Gastrocnemius medialis (tissue), 4 donors: ENCODE data around the gene CCT3. TPM values are rescaled to one million over a fixed set of nuclear protein-coding genes. Genes with fewer than 3 reads are reported as not detected.

ENCODE experiments used
- ATAC-seq, 2 donors: fragments of 150-250 bp; one replicate each; pipeline ENCODE4 v1.9.1; 2016
- DNase-seq, 2 donors: peaks; one replicate each; pipeline ENCODE4 v3.0.0-alpha.2; 2019
- H3K27ac ChIP-seq, 4 donors: fragments of 200-600 bp; sonication (generic); 1 replicate in 1 of 4; 2 replicates in 3 of 4; pipeline ENCODE4 v1.5.1; 2016 to 2018; ENCODE audit warnings: mild to moderate bottlenecking in 2 of 4, moderate library complexity in 1 of 4
- H3K27me3 ChIP-seq, 3 donors: fragments of 200-600 bp; sonication (generic) in 2 of 3; 1 replicate in 1 of 3; 2 replicates in 2 of 3; pipeline versions ENCODE4 v1.5.1 to v1.6.0; 2016 to 2019; ENCODE audit warnings: mild to moderate bottlenecking in 1 of 3, moderate library complexity in 1 of 3
- H3K36me3 ChIP-seq, 2 donors: fragments of 200-600 bp; sonication (generic) in 1 of 2; one replicate each; pipeline ENCODE4 v1.5.1; 2017 to 2018
- H3K4me1 ChIP-seq, 2 donors: fragments of 200-600 bp; sonication (generic) in 1 of 2; one replicate each; pipeline ENCODE4 v1.5.1; 2016 to 2017; ENCODE audit warnings: mild to moderate bottlenecking in 2 of 2
- H3K4me3 ChIP-seq, 4 donors: fragments of 200-600 bp; sonication (generic) in 3 of 4; 1 replicate in 1 of 4; 2 replicates in 3 of 4; pipeline ENCODE4 v1.5.1; 2016 to 2019; ENCODE audit warnings: mild to moderate bottlenecking in 2 of 4
- H3K9me3 ChIP-seq, 3 donors: fragments of 200-600 bp; sonication (generic) in 2 of 3; 1 replicate in 1 of 3; 2 replicates in 2 of 3; pipeline ENCODE4 v1.5.1; 2016 to 2019
- POLR2A ChIP-seq, 2 donors: fragments of 450-650 bp; IDR thresholded peaks; one replicate each; pipeline ENCODE4 v1.6.1; 2017; ENCODE audit warnings: antibody characterized with exemption in 2 of 2, mild to moderate bottlenecking in 2 of 2, moderate library complexity in 2 of 2
- in situ Hi-C, 4 donors: fragments of 200-750 bp; cut with MboI; loops; one replicate each; pipeline versions ENCODE4 v1.15.0 to v1.8.0; 2017; ENCODE audit warnings: low sequenced_read_pairs in 4 of 4
- intact Hi-C: fragments of 100-400 bp; cut with DNase I; formaldehyde crosslinking; loops from one replicate; pipeline ENCODE4 v1.15.1; 2023; ENCODE audit warnings: low total_unique reads
- total RNA-seq, 4 donors: library from RNA; depleted of rRNA; stranded (reverse); fragments of >200 nt; gene quantifications; one replicate each; pipeline versions ENCODE4 v1.1.0 to v1.2.3, GENCODE V29; 2016
- TF ChIP-seq, protein P1 (sequence below), 5 experiments: fragments of 450-650 bp in 3 of 5; fragments of 200-600 bp in 2 of 5; sonication (generic) in 2 of 5; IDR thresholded peaks in 4 of 5; conservative IDR thresholded peaks in 1 of 5; 1 replicate in 4 of 5; 2 replicates in 1 of 5; pipeline ENCODE4 v1.5.1; 2016 to 2019; ENCODE audit warnings: antibody characterized with exemption in 5 of 5, mild to moderate bottlenecking in 3 of 5, moderate library complexity in 3 of 5

CCT3 gene
- total RNA-seq, 4 donors from 2014 or later, result 147 to 189 (median 180) TPM

DNA sequence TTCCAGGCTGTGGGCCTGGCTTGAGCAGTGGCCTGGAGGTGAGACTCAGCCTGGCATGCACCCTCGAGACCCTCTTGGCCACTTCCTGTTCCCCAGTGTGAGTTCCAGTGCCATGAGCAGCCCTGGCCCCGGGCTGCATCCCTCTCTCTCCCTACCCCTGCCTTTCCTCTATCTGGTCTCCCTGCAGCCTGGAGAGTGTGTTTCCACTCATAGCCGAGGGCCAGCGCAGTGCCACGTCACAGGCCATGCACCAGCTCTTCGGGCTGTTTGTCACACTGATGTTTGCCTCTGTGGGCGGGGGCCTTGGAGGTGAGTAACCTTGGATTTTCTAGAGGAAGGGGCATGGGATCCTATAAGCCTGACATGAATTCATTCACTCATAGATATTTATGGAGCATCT, 44.5 kb upstream of the CCT3 start:
- Histone ChIP-seq H3K4me1 (no peaks in the 10 kb centered on the region), H3K27ac (no peak overlapping the region), H3K4me3 (no peak overlapping the region), H3K27me3 (peaks cover 0 to 6% (median 0%) of the 10 kb centered on the region in 3 donors), H3K36me3 (no peaks in the 10 kb centered on the region), H3K9me3 (no peaks in the 10 kb centered on the region)
- intact Hi-C loops (loop anchor here (10.0 kb wide), 1 partner anchor 162 kb away; no protein-coding TSS in a partner anchor), in situ Hi-C loops (loop anchor here (10.0 kb wide), 2 partner anchors 222 to 232 kb away; partner anchors contain the start of genes GPATCH4 (in 3 of the 4) and HAPLN2 (in 1 of the 4))
- ATAC-seq (no peak), DNase-seq (no peak)
- TF ChIP-seq, protein P1, sequence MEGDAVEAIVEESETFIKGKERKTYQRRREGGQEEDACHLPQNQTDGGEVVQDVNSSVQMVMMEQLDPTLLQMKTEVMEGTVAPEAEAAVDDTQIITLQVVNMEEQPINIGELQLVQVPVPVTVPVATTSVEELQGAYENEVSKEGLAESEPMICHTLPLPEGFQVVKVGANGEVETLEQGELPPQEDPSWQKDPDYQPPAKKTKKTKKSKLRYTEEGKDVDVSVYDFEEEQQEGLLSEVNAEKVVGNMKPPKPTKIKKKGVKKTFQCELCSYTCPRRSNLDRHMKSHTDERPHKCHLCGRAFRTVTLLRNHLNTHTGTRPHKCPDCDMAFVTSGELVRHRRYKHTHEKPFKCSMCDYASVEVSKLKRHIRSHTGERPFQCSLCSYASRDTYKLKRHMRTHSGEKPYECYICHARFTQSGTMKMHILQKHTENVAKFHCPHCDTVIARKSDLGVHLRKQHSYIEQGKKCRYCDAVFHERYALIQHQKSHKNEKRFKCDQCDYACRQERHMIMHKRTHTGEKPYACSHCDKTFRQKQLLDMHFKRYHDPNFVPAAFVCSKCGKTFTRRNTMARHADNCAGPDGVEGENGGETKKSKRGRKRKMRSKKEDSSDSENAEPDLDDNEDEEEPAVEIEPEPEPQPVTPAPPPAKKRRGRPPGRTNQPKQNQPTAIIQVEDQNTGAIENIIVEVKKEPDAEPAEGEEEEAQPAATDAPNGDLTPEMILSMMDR (IDR thresholded peaks at IDR 0.05 in 4 of 5, conservative IDR thresholded peaks at IDR 0.05 in 1 of 5), result no peak
- no peak for TF ChIP-seq POLR2A (IDR thresholded peaks at IDR 0.05)

DNA sequence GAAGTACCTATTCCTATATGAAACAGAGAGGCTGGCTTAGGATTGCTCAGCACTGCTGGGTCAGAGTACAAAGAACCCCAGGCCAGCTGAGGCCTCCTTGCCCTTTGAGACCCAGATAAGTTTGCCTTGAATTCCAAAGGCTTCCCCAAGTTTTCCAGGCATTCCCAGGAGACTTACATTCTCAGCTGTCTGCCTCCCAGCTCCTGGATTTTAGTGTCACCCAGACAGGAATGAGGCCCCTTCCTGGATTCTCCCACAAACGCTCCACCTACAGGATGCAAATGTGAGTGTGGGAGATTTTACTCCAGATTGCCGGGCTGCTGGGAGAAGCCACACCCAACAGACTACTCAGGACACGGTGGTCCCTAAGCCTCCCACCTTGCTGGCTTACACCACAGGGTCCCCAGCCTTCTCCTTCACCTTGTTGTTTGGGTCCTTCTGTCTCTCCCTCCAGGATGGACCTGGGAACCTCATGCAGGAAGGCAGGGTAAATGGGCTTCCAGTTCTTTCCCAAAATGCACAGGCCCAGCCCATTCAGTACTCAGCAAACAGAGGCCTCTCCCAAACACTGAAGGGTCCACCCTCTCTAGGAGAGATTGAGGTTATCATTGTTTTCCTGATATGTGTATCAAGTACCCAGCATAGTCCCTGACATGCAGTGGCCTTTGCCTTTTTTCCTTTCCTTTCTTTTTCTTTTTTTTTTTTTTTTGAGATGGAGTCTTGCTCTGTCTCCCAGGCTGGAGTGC, 41.5 kb upstream of the CCT3 start:
- TF ChIP-seq POLR2A (IDR thresholded peaks at IDR 0.05), result no peak
- TF ChIP-seq, protein P1 (IDR thresholded peaks at IDR 0.05 in 4 of 5, conservative IDR thresholded peaks at IDR 0.05 in 1 of 5), result no peak
- Histone ChIP-seq H3K27ac (no peak overlapping the region), H3K4me1 (no peaks in the 10 kb centered on the region), H3K4me3 (no peak overlapping the region), H3K9me3 (no peaks in the 10 kb centered on the region), H3K27me3 (peaks cover 0 to 4% (median 0%) of the 10 kb centered on the region in 3 donors), H3K36me3 (no peaks in the 10 kb centered on the region)
- intact Hi-C loops, result loop anchor here (10.0 kb wide), 1 partner anchor 165 kb away; no protein-coding TSS in a partner anchor
- in situ Hi-C loops, result loop anchor here (10.0 kb wide), 2 partner anchors 225 to 235 kb away; partner anchors contain the start of genes GPATCH4 (in 3 of the 4) and HAPLN2 (in 1 of the 4)
- DNase-seq, result no peak
- no peak for ATAC-seq

DNA sequence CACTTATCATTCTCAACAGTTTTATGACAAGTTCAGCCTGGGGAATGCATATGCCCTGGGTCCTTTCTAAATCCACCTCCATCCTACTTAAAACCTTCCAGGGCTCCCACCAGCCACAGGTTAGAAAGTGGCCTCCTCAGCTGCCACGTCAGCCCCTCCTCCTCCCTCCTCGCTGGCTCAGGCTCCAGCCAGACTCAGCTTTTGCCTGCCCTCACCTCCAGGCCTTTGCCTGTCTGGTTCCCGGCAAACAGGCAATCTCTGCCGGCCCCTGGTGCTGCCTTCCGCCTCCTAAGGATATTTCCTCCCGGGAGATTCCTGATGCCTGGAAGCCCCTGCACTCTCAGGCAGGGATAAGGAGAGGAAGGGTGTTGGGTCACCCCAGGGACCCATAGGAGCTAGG, 40.5 kb upstream of the CCT3 start:
- TF ChIP-seq, protein P1 (IDR thresholded peaks at IDR 0.05 in 4 of 5, conservative IDR thresholded peaks at IDR 0.05 in 1 of 5), result no peak
- TF ChIP-seq POLR2A (IDR thresholded peaks at IDR 0.05), result no peak
- in situ Hi-C loops (no loop called here), intact Hi-C loops (no loop called here)
- no peak overlapping the region for H3K27ac ChIP-seq
- ATAC-seq, result no peak
- no peak for DNase-seq
- H3K9me3 ChIP-seq, result no peaks in the 10 kb centered on the region
- peaks cover 0 to 7% (median 0%) of the 10 kb centered on the region in 3 donors for H3K27me3 ChIP-seq
- no peak overlapping the region for H3K4me3 ChIP-seq
- H3K36me3 ChIP-seq, result no peaks in the 10 kb centered on the region
- no peaks in the 10 kb centered on the region for H3K4me1 ChIP-seq

DNA sequence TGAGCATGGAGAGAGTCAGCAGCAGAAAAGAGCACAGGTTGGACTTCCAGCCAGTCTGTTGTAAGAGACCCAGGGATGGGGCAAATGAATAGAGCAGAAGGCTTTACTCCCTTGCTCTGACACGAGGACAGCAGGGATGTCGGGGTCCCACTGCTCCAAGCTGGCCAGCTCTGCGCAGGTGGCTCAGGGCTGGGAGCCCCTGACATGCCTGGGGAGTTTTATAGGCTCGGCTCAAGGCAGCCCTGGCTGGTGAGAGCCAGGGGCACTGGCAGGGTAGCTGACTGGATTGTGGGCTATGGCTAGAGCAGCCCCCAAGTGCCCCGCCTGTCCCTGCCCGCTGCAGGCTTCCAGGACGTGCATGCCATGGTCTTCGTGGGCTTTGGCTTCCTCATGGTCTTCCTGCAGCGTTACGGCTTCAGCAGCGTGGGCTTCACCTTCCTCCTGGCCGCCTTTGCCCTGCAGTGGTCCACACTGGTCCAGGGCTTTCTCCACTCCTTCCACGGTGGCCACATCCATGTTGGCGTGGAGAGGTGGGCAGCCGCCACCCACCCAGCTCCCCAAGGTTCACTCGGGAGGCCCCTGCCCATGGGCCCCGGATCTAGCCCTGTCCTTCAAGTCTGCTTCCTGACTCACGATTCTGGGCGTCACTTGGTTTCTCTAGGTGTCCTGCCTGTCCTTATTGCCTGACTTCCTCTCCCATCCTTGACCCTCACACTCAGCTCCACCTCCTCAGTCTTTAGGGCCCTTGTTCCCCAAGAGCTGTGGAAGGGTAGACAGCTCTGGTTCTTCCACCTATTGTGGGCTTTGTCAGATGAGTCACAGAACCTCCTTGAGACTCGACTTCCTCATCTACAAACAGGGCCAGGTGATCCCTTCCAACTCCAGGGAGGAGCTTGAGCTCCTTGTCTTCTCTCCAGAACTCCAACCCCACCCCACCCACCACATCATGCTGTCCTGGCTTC, 39.1 kb upstream of the CCT3 start:
- H3K4me3 ChIP-seq, result no peak overlapping the region
- no peak for DNase-seq
- H3K4me1 ChIP-seq, result no peaks in the 10 kb centered on the region
- H3K27me3 ChIP-seq, result peaks cover 0 to 9% (median 0%) of the 10 kb centered on the region in 3 donors
- H3K27ac ChIP-seq, result no peak overlapping the region
- intact Hi-C loops (no loop called here), in situ Hi-C loops (no loop called here)
- no peak for ATAC-seq
- no peak for TF ChIP-seq POLR2A (IDR thresholded peaks at IDR 0.05)
- TF ChIP-seq, protein P1 (IDR thresholded peaks at IDR 0.05 in 4 of 5, conservative IDR thresholded peaks at IDR 0.05 in 1 of 5), result no peak
- no peaks in the 10 kb centered on the region for H3K9me3 ChIP-seq
- no peaks in the 10 kb centered on the region for H3K36me3 ChIP-seq
